GM18951 (cell line): ENCODE measurements around the gene AUTS2.

Experiments used
- POLR2A ChIP-seq: IDR thresholded peaks from 4 replicates; pipeline ENCODE4 v1.6.1; 2011; ENCODE audit warnings: mild to moderate bottlenecking; ENCODE audit not compliant: insufficient read length, insufficient read depth; ENCODE audit errors: extremely low read depth
- in situ Hi-C: fragments of 300-500 bp; cut with MboI; formaldehyde crosslinking; loops from one replicate; pipeline ENCODE4 v1.12.0; 2022; ENCODE audit warnings: low sequenced_read_pairs, mixed read lengths, inconsistent platforms; ENCODE audit not compliant: unreplicated experiment

Gene AUTS2

DNA sequence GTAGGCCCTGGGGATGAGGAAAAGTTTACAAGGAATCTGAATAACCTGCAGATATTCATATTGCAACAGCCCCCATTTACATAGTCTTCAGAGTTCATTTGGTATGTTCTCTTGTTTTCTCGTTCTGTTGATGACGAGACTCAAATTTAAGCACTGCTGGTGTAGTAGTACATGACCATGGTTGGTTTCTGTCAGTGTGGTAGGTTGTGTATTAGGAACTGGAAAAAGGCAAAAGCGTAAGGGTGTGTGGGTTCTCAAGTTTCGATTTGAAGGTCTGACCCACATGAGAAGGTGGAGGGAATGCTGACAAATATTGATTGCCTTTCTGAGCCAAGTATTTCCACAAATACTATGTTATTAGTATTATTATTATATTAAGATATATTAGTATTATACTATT lies 151.7 kb downstream of the AUTS2 start:
- in situ Hi-C loops: no loop called here
- TF ChIP-seq POLR2A: no peak

DNA sequence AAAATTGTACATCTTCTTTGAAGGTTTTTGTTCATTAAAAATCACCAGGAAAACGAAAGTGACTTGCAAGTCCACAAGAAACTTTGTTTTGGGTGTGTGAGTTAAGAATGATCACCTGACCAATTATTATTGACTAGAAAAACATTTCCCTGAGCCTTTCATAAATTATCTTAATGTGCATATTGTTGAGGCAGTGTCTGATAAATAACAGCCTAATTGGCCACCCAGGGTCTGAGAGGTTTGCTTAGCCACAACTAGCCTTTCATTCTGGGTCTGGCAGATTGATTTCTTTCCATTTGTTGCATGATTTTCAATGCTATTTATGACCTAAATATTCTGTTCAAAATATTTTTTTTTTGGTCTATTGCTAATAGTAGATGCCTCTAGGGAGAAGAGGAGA lies 152.8 kb downstream of the AUTS2 start:
- TF ChIP-seq POLR2A: no peak
- in situ Hi-C loops: no loop called here

DNA sequence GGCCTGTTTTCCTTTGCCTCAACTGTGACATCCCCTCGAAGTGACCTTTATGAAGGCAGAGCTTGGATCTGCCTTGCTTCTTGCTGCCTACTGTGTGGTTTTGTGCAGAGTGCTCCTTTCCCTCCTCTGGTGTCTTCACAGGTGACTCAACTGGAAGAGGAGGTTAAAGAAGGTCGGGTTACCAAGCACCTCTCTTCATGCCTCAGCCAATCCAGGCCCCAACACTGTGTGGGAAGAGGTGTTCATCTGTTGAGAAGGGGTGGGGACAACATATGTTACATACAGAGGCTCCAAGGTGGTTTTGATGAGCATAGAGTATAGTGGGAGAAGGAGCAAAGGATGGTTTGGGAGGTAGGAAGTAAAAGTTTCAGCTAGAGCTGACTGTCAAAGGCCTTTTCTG lies 155.7 kb downstream of the AUTS2 start:
- no peak for TF ChIP-seq POLR2A
- in situ Hi-C loops: no loop called here

DNA sequence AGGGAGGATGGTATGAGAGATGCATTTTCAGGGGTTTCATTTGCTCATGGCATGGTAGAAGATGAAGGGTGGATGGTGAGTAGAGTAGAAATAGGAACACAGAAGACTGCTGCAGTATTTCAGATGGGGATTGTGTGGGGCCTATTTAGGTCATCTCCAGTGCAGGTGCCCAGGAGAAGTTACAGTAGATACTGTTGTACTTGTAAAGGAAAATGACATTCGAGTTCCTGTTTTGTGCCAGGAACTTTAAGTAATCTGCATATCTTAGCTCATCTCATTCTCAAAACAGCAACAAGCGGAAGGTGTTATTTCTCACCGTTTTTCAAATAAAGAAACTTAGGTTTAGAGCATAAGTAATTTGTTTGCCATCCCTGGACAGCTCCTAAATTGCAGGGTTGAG lies 156.2 kb downstream of the AUTS2 start:
- no peak for TF ChIP-seq POLR2A

DNA sequence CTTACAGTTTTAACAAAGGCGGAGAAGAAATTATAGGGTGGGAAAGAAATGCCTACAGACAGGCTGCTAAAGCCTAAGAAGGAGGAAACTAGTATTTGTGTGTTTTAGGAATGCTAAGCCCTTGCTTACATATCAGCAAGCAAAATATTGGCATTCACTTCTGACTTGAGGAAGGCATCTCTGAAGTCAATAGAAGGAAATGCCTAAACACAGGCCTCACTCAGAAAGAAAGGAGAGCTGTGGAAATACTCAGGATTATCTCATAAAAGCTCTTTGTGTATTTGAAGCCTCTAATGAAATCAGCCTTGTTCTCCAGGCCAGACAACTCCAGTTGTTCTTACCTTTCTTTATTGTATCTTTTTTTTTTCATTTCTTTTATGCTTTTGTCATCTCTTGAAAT lies 158.0 kb downstream of the AUTS2 start:
- in situ Hi-C loops: no loop called here
- no peak for TF ChIP-seq POLR2A

More for the DNA sequence above, 156.2 kb downstream of the AUTS2 start:
- in situ Hi-C loops: no loop called here

DNA sequence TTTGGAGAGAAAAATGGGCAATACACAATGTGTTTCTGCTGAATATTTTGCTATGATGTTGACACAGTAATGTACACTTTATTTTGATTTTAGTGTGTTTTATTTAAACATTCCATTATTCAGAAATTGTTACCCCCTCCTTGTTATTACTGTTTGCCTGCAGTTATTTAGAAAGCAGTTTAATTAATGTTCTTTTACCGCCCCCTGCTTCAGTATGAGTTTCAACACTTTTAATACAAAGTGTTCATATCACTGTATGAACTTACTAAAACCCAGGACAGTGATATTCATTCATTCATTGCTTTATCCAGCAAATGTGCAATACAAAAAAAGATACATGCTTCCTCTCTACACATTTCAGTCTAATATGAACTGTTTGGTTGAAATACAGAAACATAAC lies 159.3 kb downstream of the AUTS2 start:
- in situ Hi-C loops: no loop called here
- TF ChIP-seq POLR2A: no peak

DNA sequence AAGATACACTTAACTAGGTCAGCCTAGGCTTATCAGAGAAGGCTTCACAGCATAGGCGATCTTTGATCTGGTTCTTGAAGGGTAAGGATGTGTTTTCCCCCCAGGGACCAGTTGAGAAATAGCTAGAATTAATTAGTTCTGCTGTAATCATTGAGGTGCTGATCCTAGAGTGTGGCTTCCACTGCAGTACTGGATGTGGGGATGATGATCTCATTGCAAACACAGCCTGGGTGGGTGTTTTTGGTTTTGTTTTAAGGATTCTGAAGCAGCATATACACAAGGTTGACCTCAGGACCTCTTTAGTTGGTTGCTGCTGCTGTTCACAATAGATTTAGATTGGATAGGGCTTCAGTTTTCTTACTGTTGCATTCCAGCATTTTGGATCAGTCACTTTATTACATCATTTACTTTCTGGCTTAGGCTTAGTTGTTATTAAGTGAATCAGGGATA lies 159.7 kb downstream of the AUTS2 start:
- TF ChIP-seq POLR2A: no peak
- in situ Hi-C loops: no loop called here

DNA sequence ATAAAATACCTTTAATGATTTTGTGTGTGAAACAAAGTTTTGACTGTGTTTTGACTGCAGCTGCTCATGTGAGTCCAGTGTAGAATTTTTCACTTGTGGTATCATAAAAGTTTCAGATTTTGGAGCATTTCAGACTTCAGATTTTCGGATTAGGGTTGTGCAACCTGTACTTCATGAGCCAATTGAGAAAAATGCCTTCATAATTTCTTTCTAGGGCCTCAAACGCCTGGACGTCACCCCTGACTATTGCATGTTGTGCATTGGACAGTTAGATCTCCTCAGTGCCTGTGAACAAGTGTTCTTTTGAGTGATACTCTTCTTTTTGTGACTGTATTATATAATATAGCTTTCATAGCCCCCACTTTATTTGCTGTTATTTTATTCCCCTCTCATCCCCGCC lies 161.1 kb downstream of the AUTS2 start:
- no peak for TF ChIP-seq POLR2A
- in situ Hi-C loops: no loop called here

DNA sequence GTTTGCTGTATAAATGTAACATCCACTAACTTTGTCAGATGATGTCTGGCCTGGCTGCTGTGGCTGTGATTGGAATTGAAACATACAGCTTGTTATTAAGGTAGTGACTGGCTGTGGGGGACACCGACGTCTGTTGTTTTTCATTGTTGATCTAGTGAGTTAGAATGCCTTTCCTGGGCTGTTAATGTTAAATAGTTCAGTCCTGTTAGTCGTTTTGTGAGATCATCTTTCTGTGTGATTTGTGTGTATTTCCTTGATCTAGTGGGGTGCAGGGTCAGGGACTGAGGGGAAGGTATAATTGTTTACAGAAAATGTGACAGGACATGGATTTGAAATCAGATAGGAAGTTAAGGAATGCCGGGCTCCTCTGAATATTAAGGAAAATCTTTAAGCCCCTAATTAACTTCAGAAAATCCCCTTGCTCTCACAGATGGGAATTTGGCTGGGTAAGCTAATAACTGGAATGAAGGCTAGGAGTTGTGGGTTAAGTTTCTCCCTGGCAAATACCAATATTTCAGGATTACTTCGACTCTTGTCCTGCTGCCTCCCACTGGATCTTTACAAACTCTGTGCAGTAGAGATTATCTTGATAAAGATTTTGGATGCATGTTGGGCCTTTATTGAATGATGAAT lies 163.1 kb downstream of the AUTS2 start:
- in situ Hi-C loops: no loop called here
- no peak for TF ChIP-seq POLR2A

DNA sequence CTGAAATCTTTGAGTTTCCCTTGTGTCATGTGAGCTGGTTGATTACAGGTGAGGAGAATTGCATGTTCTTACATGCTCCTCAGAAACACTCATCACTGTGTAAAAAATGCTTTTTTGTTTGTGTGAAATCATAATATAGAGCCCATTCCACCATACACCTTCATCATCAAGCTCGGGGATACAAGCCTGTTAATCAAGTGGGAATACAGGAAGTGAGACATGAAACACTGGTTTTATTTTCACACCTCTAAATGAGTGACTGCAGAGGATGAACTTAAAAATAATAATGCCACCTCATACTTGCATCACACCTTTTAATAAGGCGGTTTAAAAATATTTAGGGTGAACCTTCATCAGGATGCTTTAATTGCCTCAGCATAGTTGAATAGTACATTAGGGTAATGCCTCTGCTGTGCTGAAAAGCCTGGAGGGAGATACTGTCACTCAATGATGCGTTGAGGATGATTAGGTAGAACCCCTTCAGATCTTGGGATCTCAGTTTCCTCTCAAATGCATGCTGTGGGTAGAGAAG lies 164.6 kb downstream of the AUTS2 start:
- no peak for TF ChIP-seq POLR2A
- in situ Hi-C loops: no loop called here

DNA sequence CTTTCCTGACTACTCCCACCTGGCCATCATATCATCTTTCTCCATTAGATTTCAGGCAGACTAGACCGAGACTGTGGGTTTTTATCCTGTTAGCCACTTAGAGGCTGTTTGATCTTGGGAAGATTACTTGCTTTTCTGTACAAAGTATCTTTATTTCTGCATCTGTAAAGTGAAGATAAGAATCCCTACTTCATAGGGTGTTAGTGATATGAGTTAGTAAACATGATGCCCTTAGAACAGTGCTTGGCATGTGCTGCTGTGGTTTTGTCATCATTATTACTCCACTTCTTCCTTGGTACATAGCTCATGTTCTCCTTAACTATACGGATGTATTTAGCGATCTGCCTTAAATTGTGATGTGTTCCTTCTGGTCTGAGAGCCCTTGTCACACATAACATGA lies 165.2 kb downstream of the AUTS2 start:
- no peak for TF ChIP-seq POLR2A
- in situ Hi-C loops: no loop called here

DNA sequence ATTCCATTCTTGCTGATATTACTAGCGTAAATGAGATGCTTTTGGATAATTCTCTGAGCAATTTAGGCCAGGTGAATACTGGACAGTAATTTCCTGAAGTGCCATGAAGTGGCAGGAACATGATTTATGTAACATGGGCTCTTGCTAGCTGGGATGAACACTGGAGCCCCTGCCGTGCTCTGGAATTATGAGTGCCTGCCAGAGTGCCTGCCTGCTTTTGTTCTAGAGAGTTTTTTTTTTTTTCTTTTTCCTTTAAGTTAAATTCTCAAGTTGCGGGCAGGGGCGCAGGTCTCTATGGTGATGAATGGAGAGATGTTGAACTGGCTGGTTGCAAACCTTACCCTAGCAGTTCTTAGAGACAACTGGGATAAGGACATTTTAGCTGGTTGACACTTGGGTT lies 165.9 kb downstream of the AUTS2 start:
- no peak for TF ChIP-seq POLR2A
- in situ Hi-C loops: no loop called here

DNA sequence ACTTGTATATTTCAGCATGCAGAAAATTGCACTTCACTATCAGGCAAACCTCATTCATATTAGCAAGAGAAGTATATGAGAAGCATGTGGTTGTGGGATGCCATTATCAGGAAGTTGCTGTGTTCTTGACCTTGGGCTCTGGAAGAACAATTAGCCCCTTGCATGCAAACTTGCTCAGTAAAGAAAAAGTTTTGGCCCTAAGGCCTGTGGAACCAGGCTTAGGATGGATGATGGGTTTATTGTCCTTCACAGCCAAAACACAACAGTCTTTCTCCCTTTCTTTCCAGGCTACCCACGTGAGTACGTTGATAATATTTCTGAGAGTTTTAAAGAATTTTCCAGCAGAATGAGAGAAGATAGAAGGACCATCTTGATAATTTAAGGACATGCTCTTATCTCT lies 166.4 kb downstream of the AUTS2 start:
- in situ Hi-C loops: no loop called here
- TF ChIP-seq POLR2A: no peak

DNA sequence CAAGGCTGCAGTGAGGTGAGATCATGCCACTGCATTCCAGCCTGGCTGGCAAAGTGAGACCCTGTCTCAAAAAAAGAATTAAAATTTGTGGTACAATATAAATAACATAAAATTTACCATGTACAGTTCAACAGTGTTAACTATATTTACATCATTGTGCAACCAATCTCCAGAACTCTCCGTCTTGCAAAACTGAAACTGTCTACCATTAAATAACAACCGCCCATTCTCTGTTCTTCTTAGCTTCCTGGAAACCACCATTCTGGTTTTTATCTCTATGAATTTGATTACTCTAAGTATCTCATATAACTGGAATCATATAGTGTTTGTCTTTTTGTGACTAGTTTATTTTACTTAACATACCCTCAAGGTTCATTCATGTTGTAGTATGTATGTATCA lies 167.6 kb downstream of the AUTS2 start:
- no peak for TF ChIP-seq POLR2A
- in situ Hi-C loops: no loop called here

DNA sequence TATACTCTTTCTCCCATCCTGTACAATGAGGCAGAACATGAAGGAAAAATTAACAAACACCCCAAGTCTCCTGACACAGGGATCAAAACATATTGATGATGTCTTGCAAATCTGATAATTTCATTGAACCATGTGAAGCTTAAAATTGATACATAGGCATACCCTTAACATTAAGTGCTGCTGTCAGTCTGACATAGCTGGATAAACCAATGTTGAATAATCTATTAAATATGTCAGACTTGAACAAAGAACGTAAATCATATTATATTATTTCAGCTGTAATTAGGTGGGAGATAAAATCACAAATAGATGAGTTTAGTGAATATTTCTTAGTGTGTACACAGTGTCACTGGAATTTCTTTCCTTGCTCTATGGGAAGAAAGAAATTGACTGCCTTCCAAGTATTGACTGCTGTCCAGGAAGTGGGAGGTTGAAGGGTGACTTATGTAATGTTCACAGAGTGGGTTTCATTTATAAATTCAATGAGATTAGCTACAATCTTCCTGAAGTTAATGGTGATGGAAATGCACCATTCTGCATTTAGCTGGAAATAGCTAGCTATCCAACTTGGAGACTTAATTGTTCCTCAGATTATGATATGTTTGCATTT lies 170.8 kb downstream of the AUTS2 start:
- TF ChIP-seq POLR2A: no peak
- in situ Hi-C loops: no loop called here

DNA sequence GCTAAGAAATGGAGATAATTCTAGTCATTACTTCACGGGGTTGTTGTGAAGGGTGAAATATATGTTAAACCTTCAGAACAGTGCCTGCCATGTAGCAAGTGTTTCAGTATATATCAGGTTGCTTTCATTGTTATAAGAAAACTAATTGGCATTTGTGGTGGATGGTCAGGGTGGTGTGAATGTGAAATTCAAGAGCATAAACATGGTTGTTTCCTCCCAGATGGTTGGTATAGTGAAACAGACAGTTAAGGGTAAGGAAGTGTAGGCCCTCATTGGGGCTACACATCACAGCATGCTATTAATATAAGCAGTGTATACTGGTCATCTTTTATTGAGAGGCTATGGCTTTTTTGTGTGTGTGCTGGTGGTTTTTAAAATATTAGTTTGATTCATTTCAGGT lies 171.6 kb downstream of the AUTS2 start:
- in situ Hi-C loops: no loop called here
- TF ChIP-seq POLR2A: no peak
